Trophoblast cell (in vitro differentiated cells and primary cell): ENCODE data around the gene NUP210.

Experiments
- DNase-seq, 2 donors: peaks; one replicate each; pipeline ENCODE4 v3.0.0-alpha.2; 2016
- H2AFZ ChIP-seq: 2 replicates; pipeline ENCODE4 v1.6.1; 2013; ENCODE audit warnings: low read length, moderate library complexity, mild to moderate bottlenecking; ENCODE audit not compliant: insufficient read depth, poor library complexity
- H2AK5ac ChIP-seq: 2 replicates; pipeline ENCODE4 v1.6.1; 2013; ENCODE audit warnings: mild to moderate bottlenecking, low read length
- H2BK120ac ChIP-seq: 2 replicates; pipeline ENCODE4 v1.6.1; 2013; ENCODE audit warnings: low read length, mild to moderate bottlenecking, moderate library complexity; ENCODE audit not compliant: insufficient read depth, poor library complexity
- H2BK12ac ChIP-seq: 2 replicates; pipeline ENCODE4 v1.6.1; 2013; ENCODE audit warnings: mild to moderate bottlenecking, low read length, moderate library complexity
- H2BK5ac ChIP-seq: 2 replicates; pipeline ENCODE4 v1.6.1; 2013; ENCODE audit warnings: low read length, low read depth, moderate library complexity, mild to moderate bottlenecking; ENCODE audit not compliant: poor library complexity
- H3K14ac ChIP-seq: 2 replicates; pipeline ENCODE4 v1.6.1; 2013; ENCODE audit warnings: mild to moderate bottlenecking, low read length
- H3K18ac ChIP-seq: 2 replicates; pipeline ENCODE4 v1.6.1; 2013; ENCODE audit warnings: mild to moderate bottlenecking, low read length
- H3K23ac ChIP-seq: 2 replicates; pipeline ENCODE4 v1.6.1; 2013; ENCODE audit warnings: low read length
- H3K27ac ChIP-seq: 2 replicates; pipeline ENCODE4 v1.5.1; 2013; ENCODE audit warnings: low read depth, mild to moderate bottlenecking, inconsistent platforms, low read length, moderate library complexity
- H3K27me3 ChIP-seq: 2 replicates; pipeline ENCODE4 v1.6.1; 2013; ENCODE audit warnings: inconsistent platforms, mild to moderate bottlenecking, low read length, moderate library complexity; ENCODE audit not compliant: insufficient read depth
- H3K36me3 ChIP-seq, 2 experiments: 1 replicate in 1 of 2; 2 replicates in 1 of 2; pipeline ENCODE4 v1.6.1; 2013; ENCODE audit warnings: low read length in 2 of 2, mild to moderate bottlenecking in 2 of 2, moderate library complexity in 1 of 2; ENCODE audit not compliant: insufficient read depth in 2 of 2, control insufficient read depth in 1 of 2
- H3K4ac ChIP-seq: 2 replicates; pipeline ENCODE4 v1.6.1; 2013; ENCODE audit warnings: low read depth, mild to moderate bottlenecking, low read length, moderate library complexity
- H3K4me1 ChIP-seq, 2 experiments: 1 replicate in 1 of 2; 2 replicates in 1 of 2; pipeline ENCODE4 v1.6.1; 2013; ENCODE audit warnings: low read length in 2 of 2, mild to moderate bottlenecking in 2 of 2, moderate library complexity in 1 of 2; ENCODE audit not compliant: insufficient read depth in 2 of 2, control insufficient read depth in 1 of 2
- H3K4me2 ChIP-seq: 2 replicates; pipeline ENCODE4 v1.6.1; 2013; ENCODE audit warnings: inconsistent platforms, mild to moderate bottlenecking, low read length, moderate library complexity
- H3K4me3 ChIP-seq: 2 replicates; pipeline ENCODE4 v1.5.1; 2013; ENCODE audit warnings: mild to moderate bottlenecking, low read depth, low read length, inconsistent platforms
- H3K79me1 ChIP-seq: one replicate; pipeline ENCODE4 v1.6.1; 2013; ENCODE audit warnings: low read length
- H3K79me2 ChIP-seq: 2 replicates; pipeline ENCODE4 v1.6.1; 2013; ENCODE audit warnings: low read length, mild to moderate bottlenecking; ENCODE audit not compliant: control insufficient read depth, insufficient read depth, poor library complexity
- H3K9ac ChIP-seq: 2 replicates; pipeline ENCODE4 v1.6.1; 2013; ENCODE audit warnings: mild to moderate bottlenecking, low read length
- H3K9me3 ChIP-seq: 2 replicates; pipeline ENCODE4 v1.6.1; 2013; ENCODE audit warnings: low read depth, mild to moderate bottlenecking, control low read depth, inconsistent platforms, low read length; ENCODE audit not compliant: insufficient read depth
- H4K12ac ChIP-seq: 2 replicates; pipeline ENCODE4 v1.6.1; 2013; ENCODE audit warnings: low read depth, mild to moderate bottlenecking, low read length, moderate library complexity
- H4K8ac ChIP-seq: 2 replicates; pipeline ENCODE4 v1.6.1; 2013; ENCODE audit warnings: low read depth, mild to moderate bottlenecking, low read length, moderate library complexity
- H4K91ac ChIP-seq: one replicate; pipeline ENCODE4 v1.6.1; 2013; ENCODE audit warnings: low read depth, mild to moderate bottlenecking, low read length, moderate library complexity
- WGBS: extraction: QIAGEN DNeasy Blood & Tissue Kit; methylation state at CpG from one replicate; pipeline ENCODE4 v1.1.7; 2013; ENCODE audit warnings: missing lambda C conversion rate; ENCODE audit not compliant: insufficient read length, insufficient coverage; ENCODE audit errors: extremely low coverage; 5-methylcytosine and 5-hydroxymethylcytosine counted together

The NUP210 gene

GRCh38 chr3:13333236-13333897 lies 86.8 kb downstream of the NUP210 start:
- Histone ChIP-seq H3K27ac (no peak overlapping the region), H4K8ac (no peak overlapping the region), H2BK5ac (no peak overlapping the region), H2BK12ac (no peak overlapping the region), H3K4me2 (no peak overlapping the region), H3K18ac (no peak overlapping the region), H3K79me2 (no peaks in the 10 kb centered on the region), H3K14ac (no peak overlapping the region), H3K4me3 (no peak overlapping the region), H2AK5ac (no peak overlapping the region), H3K4ac (no peak overlapping the region), H2AFZ (no peak overlapping the region), H3K4me1 (no peaks in the 10 kb centered on the region), H3K9me3 (no peaks in the 10 kb centered on the region), H3K9ac (no peak overlapping the region), H4K91ac (no peak overlapping the region), H3K23ac (no peak overlapping the region), H3K36me3 (peaks cover 0 to 2% of the 10 kb centered on the region in 2 experiments), H3K27me3 (no peaks in the 10 kb centered on the region), H3K79me1 (no peaks in the 10 kb centered on the region), H4K12ac (no peak overlapping the region), H2BK120ac (no peak overlapping the region)
- no peak for DNase-seq
- WGBS, result no CpG with 5 or more reads among the region's 14 CpGs

DNA sequence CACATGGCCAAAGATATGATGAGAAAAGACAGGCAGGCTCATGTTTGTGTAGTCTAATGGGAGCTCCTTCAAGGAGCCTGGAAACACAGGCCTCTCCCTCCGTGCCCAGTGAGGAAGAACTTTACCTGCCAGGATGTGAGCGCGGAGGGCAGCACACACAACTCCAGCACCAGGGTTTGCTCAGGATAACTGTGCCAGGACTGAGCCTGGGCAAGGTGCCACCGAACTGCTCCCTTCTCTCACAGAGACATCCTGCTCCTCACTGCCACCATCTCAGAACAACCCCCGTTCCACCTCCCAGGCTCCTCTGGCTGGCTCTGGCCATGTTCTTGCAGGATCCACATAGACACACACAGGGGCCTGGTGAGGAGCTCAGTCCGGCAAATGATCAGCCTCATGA lies 87.4 kb downstream of the NUP210 start:
- H2BK120ac ChIP-seq, result no peak overlapping the region
- no peak overlapping the region for H3K14ac ChIP-seq
- no peak overlapping the region for H2BK12ac ChIP-seq
- no peak overlapping the region for H2AK5ac ChIP-seq
- H3K36me3 ChIP-seq, result peaks cover 0 to 2% of the 10 kb centered on the region in 2 experiments
- H3K18ac ChIP-seq, result no peak overlapping the region
- no peaks in the 10 kb centered on the region for H3K4me1 ChIP-seq
- no peaks in the 10 kb centered on the region for H3K79me1 ChIP-seq
- H3K4me2 ChIP-seq, result no peak overlapping the region
- no peak overlapping the region for H4K12ac ChIP-seq
- WGBS, result no CpG with 5 or more reads among the region's 6 CpGs
- no peak overlapping the region for H2AFZ ChIP-seq
- H2BK5ac ChIP-seq, result no peak overlapping the region
- H3K27me3 ChIP-seq, result no peaks in the 10 kb centered on the region
- H4K91ac ChIP-seq, result no peak overlapping the region
- no peaks in the 10 kb centered on the region for H3K79me2 ChIP-seq
- H3K9ac ChIP-seq, result no peak overlapping the region
- DNase-seq, result no peak
- H3K9me3 ChIP-seq, result no peaks in the 10 kb centered on the region
- H4K8ac ChIP-seq, result no peak overlapping the region
- H3K4ac ChIP-seq, result no peak overlapping the region
- H3K27ac ChIP-seq, result no peak overlapping the region
- H3K23ac ChIP-seq, result no peak overlapping the region
- no peak overlapping the region for H3K4me3 ChIP-seq

GRCh38 chr3:13332158-13332557 lies 88.0 kb downstream of the NUP210 start:
- Histone ChIP-seq H2BK12ac (no peak overlapping the region), H2BK5ac (no peak overlapping the region), H3K79me1 (no peaks in the 10 kb centered on the region), H3K4me3 (no peak overlapping the region), H3K9me3 (no peaks in the 10 kb centered on the region), H3K23ac (no peak overlapping the region), H3K9ac (no peak overlapping the region), H3K27ac (no peak overlapping the region), H4K12ac (no peak overlapping the region), H3K4me2 (no peak overlapping the region), H4K91ac (no peak overlapping the region), H2AFZ (no peak overlapping the region), H3K27me3 (no peaks in the 10 kb centered on the region), H3K79me2 (no peaks in the 10 kb centered on the region), H3K14ac (no peak overlapping the region), H3K36me3 (peaks cover 0 to 3% of the 10 kb centered on the region in 2 experiments), H3K4me1 (no peaks in the 10 kb centered on the region), H3K18ac (no peak overlapping the region), H2BK120ac (no peak overlapping the region), H4K8ac (no peak overlapping the region), H2AK5ac (no peak overlapping the region), H3K4ac (no peak overlapping the region)
- WGBS, result no CpG with 5 or more reads among the region's 8 CpGs
- DNase-seq, result no peak

DNA sequence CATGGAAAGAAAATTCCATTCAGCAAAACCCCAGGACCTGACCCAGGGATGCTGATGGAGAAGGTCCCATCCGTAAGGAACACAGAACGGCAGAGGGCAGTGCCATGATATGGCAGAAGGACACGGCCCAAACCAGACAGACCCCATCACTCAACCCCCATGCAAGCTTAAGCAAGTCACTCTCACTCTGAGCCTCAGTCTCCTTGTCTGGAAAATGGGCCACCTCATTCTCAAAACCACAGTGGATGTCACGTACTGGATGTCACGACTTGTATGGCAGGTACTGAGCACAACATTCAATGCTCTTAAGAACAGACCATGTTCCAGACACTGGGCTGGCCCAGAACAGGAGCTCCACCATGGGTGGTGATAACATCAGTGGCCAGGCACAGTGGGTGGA lies 90.4 kb downstream of the NUP210 start:
- WGBS, result no CpG with 5 or more reads among the region's 5 CpGs
- H3K36me3 ChIP-seq, result peaks cover 0 to 3% of the 10 kb centered on the region in 2 experiments
- no peak overlapping the region for H2BK120ac ChIP-seq
- no peak overlapping the region for H3K18ac ChIP-seq
- H3K4me1 ChIP-seq, result no peaks in the 10 kb centered on the region
- no peak overlapping the region for H3K4me2 ChIP-seq
- no peak overlapping the region for H2AFZ ChIP-seq
- no peaks in the 10 kb centered on the region for H3K79me2 ChIP-seq
- no peak for DNase-seq
- H4K8ac ChIP-seq, result no peak overlapping the region
- H3K4me3 ChIP-seq, result no peak overlapping the region
- H2AK5ac ChIP-seq, result no peak overlapping the region
- no peaks in the 10 kb centered on the region for H3K9me3 ChIP-seq
- no peaks in the 10 kb centered on the region for H3K27me3 ChIP-seq
- H2BK12ac ChIP-seq, result no peak overlapping the region
- no peak overlapping the region for H3K14ac ChIP-seq
- no peak overlapping the region for H3K9ac ChIP-seq
- no peak overlapping the region for H2BK5ac ChIP-seq
- H3K4ac ChIP-seq, result no peak overlapping the region
- H3K79me1 ChIP-seq, result no peaks in the 10 kb centered on the region
- H3K23ac ChIP-seq, result no peak overlapping the region
- H4K91ac ChIP-seq, result no peak overlapping the region
- H4K12ac ChIP-seq, result no peak overlapping the region
- no peak overlapping the region for H3K27ac ChIP-seq
